Renal cortical epithelial cell (primary cell): ENCODE measurements around the gene LITAF. TPM values are rescaled to one million over a fixed set of nuclear protein-coding genes. Genes with fewer than 3 reads are reported as not detected.
"Not testable (repeated sequence)": the region's sequence is repeated elsewhere in the genome, so short reads cannot be mapped to it uniquely, and the experiment has no call there.

Experiments used
- DNase-seq: peaks from one replicate; pipeline ENCODE4 v3.0.0-alpha.2; 2011; ENCODE audit warnings: low read depth
- total RNA-seq: library from RNA; depleted of rRNA; stranded (reverse); fragments of >200 nt; gene quantifications from 2 replicates; pipeline ENCODE4 v1.2.3, GENCODE V29; 2014

Gene LITAF
- total RNA-seq, 1 donor from 2014 or later: 59.2 TPM

DNA sequence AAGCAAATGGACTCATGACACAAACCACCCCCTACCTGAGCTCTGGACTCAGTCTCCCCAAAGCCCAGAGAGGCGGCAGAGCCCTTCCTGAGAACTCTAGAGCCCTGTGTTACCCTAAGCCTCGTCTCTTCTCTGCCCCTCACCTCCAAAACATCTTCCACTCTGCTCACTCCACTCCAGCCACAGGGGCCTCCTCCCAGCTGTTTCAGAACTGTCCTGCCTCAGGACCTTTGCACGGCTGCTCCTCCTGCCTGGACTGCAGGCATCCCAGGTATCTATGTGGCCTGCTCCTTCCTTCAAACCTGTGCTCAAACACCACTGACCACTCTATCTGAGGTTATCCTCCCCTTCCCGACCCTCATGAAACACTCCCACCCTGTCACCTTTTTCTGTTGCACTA lies 12.9 kb upstream of the LITAF start:
- DNase-seq: no peak

DNA sequence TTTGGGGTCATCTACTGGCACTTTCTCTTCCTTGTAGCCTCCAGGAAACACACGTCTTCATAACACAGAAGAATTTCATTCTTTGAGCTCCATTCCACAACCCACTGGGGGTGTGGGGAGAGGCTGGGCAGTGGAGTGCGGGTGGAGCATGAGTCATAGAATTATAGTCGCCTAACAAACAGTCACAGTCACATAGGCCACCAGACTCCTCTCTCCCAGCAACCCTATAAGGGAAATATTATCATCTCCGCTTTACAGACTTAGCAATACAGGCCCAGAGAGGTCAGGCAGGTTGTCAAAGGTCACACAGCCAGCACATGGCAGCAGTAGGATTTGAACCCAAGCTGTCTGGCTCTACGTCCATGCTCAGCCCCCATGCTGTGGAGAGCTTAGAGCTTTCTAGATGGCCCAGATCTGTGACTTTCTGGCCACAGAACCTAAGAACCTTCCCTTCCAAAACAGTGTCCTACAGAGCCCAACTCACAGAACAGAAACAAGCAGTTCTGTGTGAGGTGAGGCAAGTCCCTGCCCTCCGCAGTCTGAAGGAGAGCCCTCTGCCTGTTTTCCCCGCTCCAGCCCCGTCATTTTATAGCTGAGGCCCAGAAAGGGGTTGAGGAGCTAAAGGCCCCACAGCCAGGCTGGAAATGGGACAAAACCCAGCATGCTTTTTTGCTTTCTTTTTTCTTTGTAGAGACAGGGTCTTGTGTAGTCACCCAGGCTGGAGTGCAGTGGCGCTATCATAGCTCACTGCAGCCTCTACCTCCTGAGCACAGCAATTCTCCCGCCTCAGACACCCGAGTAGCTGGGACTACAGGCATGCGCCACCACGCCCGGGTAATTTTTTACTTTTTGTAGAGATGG lies 10.7 kb upstream of the LITAF start:
- peak; percentile 78 for DNase-seq

DNA sequence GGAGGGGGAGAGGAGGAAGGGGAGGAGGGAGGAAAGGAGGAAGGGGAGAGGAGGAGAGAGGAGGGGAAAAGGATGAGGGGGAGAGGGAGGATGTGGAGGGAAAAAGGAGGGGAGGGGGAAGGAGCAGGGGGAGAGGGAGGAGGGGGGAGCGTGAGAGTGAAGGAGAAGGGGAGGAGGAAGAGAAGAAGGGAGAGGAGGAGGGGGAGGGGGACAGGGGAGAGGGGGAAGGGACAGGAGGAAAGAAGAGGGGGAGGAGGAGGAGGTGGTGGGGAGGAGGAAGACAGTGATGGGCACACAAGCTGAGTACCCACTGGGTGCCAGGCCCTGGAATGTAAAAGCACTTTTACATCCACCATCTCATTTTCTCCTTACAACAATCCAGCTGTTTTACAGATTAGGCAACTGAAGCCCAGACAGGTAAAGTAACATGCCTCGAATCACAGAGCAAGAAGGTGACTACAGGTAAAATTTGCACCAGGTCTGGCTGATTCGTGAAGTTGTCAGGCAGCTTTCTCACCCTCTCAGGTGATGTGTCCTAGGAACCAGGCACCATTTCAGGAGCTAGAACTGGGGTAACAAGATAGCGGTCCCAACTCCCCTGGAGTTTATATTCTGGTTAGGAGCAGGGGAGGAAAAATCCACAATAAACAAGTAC lies 10.0 kb upstream of the LITAF start:
- DNase-seq: no peak

DNA sequence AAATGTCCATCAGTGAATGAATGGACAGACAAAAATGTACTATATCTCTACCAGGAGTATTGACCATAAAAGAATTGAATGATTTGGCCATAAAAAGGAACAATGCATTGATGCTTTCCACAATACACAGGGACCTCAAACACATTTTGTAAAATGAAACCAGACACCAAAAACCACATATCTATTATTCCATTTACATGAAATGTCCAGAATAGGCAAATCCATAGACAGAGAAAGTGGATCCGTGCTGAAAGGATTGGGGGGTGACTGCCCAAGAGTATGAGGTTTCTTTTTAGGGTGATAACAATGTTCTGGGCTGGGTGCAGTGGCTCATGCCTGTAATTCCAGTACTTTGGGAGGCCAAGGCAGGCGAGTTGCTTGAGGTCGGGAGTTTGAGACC lies 6.9 kb upstream of the LITAF start:
- DNase-seq: no peak

DNA sequence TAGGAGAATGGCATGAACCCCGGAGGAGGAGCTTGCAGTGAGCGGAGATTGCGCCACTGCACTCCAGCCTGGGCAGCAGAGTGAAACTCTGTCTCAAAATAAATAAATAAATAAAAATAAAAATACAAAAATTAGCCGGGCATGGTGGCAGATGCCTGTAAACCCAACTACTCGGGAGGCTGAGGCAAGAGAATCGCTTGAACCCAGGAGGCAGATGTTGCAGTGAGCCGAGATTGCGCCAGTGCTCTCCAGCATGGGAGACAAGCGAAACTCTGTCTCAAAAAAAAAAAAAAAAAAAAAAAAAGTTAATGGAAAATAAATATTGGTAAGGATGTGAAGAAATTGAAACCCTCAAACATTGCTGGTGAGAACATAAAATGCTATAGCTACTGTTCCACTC lies 6.4 kb upstream of the LITAF start:
- not testable (repeated sequence) for DNase-seq

DNA sequence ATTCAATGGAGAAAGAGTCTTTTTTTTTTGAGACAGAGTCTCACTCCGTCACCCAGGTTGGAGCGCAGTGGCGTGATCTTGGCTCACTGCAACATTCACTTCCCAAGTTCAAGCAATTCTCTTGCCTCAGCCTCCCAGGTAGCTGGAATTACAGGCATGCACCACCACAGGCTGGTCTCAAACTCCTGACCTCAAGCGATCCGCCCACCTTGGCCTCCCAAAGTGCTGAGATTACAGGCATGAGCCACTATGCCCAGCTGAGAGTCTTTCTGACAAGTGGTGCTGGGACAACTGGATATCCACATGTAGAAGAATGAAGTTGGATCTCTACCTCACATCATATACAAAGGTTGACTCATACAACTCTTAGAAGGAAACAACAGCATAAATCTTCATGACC lies 4.9 kb upstream of the LITAF start:
- not testable (repeated sequence) for DNase-seq

DNA sequence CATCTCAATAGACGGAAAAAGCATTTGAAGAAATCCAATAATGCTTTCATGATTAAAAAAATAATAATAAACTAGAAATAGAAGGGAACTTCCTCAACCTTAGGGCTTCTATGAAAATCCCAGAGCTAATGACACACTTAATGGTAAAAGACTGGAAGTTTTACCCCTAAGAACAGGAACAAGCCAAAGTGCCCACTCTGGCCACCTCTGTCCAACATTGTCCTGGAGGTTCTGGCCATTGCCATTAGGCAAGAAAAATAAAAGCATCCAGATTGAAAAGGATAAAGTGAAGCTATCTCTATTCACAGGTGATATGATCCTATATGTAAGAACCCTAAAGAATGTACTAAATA lies 2.5 kb upstream of the LITAF start:
- DNase-seq: no peak

DNA sequence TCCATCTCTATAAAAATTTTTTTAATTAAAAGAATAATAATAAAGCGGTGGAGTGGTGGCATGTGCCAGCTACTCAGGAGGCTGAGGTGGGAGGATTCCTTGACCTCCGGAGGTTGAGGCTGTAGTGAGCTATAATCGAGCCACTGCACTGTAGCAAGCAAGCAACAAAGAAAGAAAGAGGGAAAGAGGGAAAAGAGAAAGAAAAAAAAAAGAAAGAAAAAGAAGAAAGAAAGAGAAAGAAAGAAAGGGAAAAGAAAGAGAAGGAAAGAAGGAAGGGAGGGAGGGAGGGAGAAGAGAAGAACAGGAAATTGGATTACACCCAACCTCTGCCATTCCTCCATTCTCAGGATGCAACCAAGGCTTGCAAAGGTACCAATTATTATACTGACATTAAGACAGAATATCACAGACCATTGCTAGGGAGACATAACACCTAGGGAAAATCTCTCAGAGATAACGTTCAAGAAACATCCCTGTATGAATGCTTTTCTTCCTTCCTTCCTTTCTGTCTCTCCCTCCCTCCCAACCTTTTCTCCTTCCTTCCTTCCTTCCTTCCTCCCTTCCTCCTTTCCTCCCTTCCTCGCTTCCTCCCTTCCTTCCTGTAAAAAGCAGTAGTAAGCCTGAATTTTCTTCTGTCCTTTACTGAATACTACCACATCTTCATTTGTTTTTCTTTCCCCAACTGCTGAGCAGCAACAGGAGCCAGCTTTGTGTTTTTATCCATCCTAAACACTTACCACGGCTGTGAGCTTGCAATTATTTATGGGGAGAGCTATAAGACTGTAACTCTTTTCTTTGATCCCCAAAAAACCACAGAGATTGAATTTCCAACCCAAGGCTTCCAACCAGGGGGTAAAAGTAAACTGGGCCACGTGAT lies 1.8 kb upstream of the LITAF start:
- no peak for DNase-seq

DNA sequence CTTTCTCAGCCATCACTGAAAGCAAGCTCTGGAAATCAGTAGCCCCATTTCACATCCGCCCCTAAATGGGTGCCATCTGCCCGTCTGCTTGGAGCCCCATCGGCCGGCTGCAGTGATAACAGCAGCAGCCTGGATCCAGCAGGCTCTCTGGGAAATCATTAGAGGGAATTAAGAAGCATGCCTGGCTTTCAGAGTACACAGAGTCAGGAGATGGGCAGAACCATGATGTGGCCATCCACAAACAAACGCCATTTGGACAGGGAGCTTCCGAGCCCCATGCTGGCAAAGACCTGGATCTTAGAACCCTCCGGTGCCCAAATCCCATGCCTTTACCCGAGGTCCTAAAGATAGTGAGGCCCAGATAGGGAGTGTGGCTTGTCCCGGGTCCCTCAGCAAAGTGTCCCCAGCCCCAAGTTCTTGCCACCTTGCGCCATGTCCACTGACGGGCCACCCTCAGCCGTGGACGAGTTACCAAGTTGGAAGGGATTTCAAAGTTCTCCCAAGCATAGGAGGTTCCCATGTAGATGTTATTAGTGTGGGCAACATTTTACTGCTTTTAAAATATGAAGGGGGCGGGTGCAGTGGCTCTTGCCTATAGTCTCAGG lies 1.0 kb upstream of the LITAF start:
- DNase-seq: no peak

DNA sequence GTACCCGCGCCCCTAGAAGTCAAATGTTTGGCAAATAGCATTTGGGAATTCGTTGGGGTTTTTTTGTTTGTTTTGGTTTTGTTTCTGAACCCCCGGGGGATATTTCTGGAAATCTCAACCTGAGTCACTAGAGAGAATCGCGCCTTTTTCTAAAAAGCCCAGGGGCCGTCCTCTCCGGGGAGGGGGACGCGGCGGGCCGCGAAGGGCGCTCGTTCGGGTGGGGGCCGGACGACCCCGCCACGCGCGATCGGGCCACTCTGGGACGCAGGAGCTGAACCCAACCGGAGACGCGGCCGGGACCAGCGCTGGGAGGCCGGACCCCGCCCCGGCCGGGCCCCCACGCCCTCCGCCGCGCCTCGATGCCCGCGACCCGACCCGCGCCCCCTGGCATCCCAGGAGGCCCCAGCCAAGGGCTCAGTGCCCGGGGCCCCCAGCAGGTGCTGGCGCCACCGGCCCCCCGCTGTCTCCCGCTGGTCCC lies 302 bp downstream of the LITAF start:
- DNase-seq: no peak

DNA sequence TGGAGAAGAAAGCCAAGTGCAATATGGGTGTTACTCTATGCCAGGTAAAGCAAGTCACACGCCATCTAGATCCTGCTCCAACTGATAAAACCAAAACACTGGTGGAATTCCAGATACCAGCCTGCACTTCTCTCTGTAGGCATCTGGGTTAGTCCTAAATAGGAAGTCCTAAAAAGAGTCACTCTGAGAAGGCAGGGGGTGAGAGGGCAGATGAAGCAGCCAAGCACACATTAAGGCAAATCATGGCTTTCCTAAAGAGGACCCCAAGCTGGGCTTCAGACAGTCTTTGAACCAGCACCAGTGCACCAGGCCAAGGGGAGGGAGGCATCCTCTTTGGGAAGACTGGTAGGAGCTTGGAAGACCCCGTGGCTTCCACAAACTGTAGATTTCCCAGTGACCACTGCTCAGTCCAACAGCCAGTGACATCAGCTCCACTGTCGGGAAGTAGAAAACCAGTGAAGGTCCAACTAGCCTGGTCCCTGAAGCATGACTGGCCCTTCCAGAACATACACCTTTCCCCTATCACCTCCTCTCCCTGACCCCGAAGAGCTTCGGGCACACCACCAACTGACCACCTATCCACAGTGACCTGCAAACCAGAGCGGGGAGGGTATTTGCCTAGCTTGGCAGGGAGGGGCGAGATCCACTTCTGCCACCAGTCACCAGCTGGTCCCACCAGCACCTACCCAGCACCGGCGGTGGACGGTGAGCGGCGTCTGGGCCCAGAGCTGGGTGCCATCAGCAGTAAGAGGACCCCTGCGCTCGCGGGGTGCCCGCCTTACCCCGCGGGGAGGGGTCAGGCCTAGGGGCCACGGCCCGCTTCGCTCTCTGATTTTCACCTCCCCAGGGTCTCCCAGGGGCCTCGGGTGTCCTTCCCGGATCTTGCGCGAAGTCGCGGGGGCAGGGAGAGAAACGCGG lies 1.0 kb downstream of the LITAF start:
- peak; percentile 41 for DNase-seq

DNA sequence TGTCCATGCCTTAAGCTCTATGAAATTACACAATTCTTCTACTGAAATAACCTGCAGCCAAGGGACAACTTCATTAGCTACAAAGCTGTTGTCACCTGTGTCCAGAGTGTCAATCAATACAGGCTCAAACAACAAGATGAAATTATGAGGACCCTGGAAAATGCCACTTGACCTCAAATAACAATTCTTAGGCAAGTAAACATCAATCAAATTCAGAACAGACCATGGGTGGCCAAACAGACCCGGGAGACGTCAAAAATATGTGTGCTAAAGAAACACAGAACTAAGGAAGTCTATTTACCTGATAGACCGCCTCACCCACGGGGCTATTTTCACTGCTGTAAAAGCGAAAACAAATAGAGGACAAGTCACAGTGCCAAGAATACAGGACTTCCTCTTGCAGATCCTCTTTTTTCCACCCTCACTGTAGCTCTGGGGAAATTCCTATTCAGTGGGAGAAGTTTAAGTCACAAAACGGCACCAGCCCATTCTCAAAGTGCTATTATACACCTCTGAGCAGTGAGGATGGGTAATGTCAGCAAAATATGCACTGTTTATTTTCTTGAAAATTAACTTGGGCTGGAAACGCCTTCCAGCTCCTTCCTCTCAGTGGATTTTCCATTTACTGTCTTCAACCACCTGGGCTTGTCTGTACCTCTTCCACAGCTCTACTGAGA lies 2.7 kb downstream of the LITAF start:
- peak; percentile 66 for DNase-seq

DNA sequence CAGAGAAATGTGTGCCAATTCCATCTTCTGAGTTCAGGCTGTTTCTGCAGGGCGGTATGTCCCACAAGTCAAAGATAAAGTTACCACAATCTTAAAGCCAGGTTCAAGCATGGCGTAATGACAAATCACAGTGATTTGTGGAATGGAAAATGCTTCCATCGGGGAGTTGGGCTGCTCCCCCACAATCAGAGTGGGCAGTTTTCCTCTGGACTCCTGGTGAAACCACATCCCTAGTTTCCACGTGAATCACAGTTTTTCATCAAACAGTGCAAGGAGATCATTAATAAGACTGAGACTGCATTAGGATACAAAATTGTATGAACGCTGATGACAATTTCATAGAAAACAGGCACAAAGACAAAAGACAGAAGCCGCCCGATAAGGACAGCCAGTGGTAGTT lies 3.6 kb downstream of the LITAF start:
- DNase-seq: peak; percentile 42

DNA sequence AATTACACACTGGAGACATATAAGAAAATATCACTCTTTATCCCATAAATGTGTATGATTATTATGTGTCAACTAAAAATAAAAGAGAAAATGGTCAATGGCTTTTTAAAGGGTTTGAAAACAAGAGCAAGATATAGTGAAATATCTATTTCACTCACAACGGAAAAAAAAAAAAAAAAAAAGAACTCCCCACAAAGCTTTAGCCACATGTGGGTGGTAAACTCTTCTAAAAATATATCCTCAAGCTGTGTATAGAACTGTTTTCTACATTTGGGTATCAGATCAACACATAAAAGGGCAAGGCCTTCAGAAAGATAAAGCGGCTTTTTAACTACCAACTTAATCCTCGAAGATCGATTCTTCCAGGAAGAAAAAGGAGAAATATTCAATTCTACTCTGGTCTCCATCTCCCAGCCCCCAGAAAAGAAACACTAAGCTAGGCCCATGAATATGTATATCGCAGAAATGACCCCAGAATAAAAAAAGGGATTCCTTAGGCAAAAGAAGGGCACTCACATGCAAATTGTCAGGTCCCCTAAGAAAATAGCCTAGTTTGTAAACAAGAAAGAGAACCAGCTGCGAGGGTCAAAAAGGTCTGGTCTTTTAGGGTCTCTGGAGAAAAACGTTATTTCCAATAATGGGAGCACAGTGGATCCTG lies 4.4 kb downstream of the LITAF start:
- DNase-seq: no peak

DNA sequence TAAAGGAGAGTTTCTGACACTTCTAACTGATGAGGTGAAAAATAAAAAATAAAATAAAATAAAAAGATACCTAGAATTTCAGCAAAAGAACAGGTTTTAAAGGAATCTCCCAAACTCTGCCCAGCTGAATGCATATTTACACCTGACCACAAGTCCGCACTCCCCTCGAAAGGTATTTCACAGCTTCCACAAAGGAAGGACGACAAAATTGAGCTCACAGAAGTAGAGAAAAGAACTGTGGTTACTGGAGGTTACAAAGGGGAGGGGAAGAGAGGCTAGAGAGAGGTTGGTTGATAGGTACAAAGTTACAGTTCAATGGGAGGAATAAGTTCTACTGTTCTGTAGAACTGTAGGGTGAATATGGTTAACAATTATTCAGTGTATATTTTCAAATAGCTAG lies 5.0 kb downstream of the LITAF start:
- DNase-seq: no peak

DNA sequence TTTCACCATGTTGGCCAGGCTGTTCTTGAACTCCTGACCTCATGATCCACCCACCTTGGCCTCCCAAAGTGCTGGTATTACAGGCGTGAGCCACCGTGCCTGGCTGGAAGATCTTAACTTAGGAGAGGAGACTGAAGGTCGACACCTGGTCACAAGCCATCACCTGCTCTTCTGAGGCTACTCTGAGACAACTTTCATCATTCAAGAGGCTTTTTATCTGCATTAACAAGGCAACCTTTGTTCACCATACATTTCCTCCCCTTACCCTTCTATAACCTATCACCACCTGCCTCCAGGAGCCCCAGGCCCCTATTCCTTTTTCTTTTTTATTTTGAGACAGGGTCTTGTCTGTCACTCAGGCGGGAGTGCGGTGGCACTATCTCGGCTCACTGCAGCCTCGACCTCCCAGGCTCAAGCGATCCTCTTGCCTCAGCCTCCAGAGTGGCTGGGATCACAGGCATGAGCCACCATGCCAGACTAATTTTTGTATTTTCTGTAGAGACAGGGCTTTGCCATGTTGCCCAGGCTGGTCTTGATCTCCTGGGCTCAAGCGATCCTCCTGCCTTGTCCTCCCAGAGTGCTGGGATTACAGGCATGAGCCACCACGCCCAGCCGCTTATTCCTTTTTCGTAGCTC lies 6.2 kb downstream of the LITAF start:
- no peak for DNase-seq

DNA sequence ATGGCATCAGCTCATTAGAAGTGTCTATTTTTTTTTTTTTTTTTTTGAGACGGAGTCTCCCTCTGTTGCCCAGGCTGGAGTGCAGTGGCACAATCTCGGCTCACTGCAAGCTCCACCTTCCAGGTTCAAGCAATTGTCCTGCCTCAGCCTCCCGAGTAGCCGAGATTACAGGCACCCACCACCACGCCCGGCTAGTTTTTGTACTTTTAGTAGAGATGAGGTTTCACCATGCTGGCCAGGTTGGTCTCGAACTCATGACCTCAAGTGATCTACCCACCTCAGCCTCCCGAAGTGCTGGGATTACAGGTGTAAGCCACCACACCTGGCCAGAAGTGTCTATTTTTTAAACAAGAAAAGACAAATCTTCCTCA lies 9.4 kb downstream of the LITAF start:
- DNase-seq: not testable (repeated sequence)

DNA sequence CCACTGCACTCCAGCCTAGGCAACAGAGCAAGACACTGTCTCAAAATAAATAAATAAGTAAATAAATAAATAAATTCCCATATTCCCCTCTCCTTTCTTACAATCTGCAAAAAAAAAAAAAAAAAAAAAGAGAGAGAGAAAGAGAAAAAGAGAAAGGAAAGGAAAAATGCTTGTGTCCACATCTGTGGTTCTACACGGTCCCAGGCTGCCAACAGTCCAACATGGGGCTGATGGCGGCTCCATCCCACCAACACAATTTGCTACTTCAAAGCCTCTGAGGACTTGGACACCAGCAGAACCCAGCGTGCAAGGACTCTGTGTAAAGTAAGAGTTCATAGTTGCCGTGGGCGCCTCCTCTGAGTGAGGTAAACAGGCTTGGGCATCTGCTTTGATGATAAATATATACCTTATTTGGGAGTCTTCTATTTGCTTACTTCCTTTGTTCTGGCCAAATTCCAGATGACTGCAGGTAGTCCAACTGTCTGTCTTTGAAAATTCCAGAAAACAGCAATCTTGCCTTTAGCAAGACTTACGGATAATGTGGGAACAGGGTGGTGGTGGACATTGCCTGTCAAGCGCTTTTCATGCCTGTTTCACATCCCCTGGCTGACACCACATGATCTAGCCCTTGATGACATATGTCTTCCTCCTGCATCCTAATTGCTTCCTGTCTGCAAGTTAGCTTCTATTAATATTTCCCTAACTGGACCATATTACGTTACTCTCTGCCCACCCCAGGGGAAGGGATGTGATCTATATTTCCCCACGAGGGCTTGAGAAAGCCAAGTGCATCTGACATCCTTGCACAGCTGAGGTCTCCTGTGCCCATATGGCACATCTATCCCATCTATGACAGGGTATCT lies 10.1 kb downstream of the LITAF start:
- no peak for DNase-seq
